GM12864 (cell line): Measurements from ENCODE around the gene WSCD2.

ENCODE experiments used
- DNase-seq: peaks from one replicate; pipeline ENCODE4 v3.0.0-alpha.2; 2011; ENCODE audit warnings: low read depth
- H3K4me3 ChIP-seq: 2 replicates; pipeline ENCODE4 v1.5.1; 2011; ENCODE audit warnings: mild to moderate bottlenecking, low read depth, low read length, control low read depth
- TF ChIP-seq, protein P1 (sequence below): IDR thresholded peaks from 2 replicates; pipeline ENCODE4 v1.5.1; 2011; ENCODE audit warnings: low read depth, mild to moderate bottlenecking, moderate library complexity, low read length, control low read depth, inconsistent platforms; ENCODE audit errors: missing control alignments

The WSCD2 gene

DNA sequence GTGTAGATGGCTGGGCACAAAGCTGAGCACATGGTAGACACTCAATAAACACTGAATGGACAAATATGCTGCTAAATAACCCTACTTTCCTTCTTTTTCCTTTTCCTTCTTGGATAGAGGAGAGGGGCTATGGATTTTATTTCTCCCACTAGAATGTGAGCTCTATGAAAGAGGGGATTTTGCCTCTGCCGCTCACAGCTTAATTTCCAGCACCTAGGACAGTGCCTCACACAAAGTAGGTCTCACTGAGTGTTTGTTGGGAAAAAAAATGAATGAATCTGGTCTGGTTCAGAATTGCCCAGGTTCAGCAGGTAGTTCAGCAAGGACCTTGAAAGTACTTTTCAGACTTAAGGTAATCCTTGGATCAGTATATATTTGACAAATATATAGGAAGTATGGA lies 65.5 kb downstream of the WSCD2 start:
- no peak for DNase-seq
- H3K4me3 ChIP-seq = no peak overlapping the region
- TF ChIP-seq, protein P1, sequence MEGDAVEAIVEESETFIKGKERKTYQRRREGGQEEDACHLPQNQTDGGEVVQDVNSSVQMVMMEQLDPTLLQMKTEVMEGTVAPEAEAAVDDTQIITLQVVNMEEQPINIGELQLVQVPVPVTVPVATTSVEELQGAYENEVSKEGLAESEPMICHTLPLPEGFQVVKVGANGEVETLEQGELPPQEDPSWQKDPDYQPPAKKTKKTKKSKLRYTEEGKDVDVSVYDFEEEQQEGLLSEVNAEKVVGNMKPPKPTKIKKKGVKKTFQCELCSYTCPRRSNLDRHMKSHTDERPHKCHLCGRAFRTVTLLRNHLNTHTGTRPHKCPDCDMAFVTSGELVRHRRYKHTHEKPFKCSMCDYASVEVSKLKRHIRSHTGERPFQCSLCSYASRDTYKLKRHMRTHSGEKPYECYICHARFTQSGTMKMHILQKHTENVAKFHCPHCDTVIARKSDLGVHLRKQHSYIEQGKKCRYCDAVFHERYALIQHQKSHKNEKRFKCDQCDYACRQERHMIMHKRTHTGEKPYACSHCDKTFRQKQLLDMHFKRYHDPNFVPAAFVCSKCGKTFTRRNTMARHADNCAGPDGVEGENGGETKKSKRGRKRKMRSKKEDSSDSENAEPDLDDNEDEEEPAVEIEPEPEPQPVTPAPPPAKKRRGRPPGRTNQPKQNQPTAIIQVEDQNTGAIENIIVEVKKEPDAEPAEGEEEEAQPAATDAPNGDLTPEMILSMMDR = no peak

DNA sequence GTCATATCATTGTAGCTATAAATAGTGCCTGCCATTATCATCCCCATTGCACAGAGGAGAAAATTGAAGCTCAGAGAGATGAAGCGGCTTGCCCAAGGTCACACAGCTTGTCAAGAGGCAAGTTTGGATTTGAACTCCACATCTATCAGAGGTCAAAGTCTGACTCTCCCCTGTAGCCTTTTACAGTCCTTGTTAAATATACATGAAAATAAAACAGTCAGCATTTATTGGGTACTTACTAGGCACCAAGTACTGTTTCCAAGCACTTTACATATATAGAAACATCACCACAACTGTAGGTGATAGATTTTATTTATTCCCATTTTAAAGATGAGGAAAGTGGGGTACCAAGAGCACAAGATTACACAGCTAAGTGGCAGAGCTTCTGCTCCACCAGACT lies 67.2 kb downstream of the WSCD2 start:
- TF ChIP-seq, protein P1 = no peak
- DNase-seq = no peak
- no peak overlapping the region for H3K4me3 ChIP-seq

DNA sequence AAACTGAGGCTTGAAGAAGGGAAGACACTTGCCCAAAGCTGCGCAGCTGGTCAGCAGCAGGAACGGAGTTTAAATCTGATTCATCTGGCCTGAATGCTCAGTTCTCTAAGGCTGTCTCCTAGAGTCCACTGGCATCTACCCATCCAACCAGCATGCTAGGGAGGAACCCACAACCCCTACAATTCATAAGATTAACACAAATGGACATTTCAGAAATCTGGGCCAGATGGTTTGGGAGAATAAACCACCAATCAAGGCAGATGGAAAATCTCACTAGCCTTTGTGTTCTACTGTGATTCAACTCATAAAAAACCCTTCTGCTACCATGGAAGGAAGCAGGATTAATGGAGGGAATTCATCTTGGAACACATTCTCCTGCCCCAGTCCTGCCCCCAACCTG lies 67.8 kb downstream of the WSCD2 start:
- TF ChIP-seq, protein P1 = no peak
- DNase-seq = no peak
- H3K4me3 ChIP-seq = no peak overlapping the region

DNA sequence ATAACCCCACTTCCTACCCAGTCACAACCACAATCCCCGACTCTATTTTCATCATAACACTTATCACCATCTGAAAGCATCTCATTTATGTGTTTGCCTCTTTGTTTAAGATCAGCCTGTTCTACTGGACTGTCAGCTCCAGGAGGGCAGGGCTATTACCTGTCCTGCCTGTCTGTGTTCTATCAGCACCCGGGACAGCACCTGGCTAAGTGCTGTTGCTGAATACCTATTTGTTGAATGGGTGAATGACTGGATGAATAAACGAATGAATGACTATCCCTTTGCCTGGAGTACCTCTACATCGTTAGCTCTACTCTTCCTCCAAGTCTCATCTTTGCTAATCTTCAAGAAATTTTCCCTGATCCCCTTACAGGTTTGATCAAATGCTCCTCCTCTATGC lies 69.0 kb downstream of the WSCD2 start:
- TF ChIP-seq, protein P1 = no peak
- no peak overlapping the region for H3K4me3 ChIP-seq
- DNase-seq = no peak

DNA sequence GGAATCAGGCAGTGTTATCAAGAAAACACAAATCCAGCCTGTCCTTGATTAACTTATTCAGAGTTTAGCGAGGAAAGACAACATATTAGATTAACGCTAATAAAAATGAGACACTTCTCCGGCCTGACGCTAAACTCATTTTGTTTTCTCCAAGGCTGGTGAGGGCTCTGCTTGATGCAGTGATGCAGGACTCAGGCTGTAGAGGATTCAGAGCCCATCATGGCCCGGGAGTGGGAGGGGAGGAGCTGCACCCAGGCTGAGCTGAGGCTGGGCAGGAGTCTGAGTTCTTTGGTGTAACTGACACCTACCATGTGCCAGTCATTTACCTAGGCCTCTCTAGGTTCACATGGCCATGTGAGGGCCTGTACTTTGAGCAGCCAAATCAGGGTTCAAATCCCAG lies 70.0 kb downstream of the WSCD2 start:
- no peak overlapping the region for H3K4me3 ChIP-seq
- DNase-seq = no peak
- TF ChIP-seq, protein P1 = no peak

DNA sequence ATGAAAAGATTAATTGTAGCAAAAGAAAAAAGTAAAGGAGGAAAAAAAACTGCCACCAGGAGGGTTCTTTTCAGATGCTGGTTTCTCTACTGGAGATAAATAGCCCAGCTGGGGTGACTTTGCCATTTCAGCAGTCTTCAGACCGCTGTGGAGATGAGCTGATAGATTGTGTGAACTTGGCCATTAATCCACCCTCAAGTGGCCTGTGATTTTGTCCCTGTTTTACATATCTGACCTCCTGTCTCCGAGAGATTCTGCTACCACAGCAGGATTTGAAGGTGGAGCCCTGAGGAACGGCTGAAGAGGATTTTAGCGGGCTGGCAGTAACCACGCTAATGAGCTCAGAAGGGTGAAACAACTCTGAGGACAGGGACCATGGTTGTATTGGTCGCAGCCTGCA lies 72.7 kb downstream of the WSCD2 start:
- DNase-seq = no peak
- TF ChIP-seq, protein P1 = no peak
- no peak overlapping the region for H3K4me3 ChIP-seq

DNA sequence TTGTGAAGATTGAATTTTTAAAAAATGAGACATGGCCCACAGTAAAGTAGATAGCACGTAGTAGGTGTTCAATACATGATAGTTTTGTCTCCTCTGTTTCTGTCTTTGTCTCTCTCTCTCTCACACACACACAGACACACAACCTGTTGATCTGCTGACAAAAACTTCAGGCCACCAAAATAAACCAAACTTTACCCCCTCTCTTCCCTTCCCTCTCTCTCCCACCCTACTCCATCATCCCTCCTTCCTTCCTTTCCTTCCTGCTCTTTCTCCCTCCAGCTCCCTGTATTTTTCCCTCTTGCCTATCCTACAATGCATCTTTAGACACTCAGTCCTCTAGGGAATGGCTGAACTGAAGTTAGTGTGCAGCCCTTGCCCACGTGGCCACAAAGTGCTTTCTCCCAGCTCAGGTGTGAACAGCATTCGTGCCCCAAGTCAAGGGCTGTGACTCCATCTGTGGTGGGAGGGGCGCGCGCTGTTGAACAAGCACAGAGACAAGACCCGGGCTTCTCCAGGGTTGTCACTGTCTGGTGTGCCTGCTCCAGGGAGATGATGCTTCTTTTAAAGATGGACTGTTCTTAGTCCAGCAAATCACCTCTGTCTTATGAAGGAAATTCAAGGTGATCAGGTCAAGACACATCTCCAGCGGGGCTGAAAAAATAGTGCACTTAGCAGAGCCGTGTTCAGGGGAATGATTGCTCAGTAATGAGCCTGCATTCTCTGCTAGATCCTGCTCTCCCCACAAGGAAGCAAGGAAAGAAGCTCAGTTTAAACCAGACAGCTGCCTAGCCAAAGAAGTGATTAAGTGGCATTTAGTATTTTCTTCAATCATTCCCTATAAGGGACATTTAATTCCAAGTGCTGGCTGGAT lies 75.3 kb downstream of the WSCD2 start:
- DNase-seq = no peak
- TF ChIP-seq, protein P1 = no peak
- H3K4me3 ChIP-seq = no peak overlapping the region
